NCI-H1092 (cell line): ENCODE data around the gene GNE.
"Not testable (repeated sequence)": the region's sequence is repeated elsewhere in the genome, so short reads cannot be mapped to it uniquely, and the experiment has no call there.

Experiments
- DNase-seq: peaks from one replicate; lab custom pipeline; 2025; lab: John Stamatoyannopoulos, UW

GNE gene

GRCh38 chr9:36207546-36208012 is 50.7 kb downstream of the GNE start:
- DNase-seq: no peak

DNA sequence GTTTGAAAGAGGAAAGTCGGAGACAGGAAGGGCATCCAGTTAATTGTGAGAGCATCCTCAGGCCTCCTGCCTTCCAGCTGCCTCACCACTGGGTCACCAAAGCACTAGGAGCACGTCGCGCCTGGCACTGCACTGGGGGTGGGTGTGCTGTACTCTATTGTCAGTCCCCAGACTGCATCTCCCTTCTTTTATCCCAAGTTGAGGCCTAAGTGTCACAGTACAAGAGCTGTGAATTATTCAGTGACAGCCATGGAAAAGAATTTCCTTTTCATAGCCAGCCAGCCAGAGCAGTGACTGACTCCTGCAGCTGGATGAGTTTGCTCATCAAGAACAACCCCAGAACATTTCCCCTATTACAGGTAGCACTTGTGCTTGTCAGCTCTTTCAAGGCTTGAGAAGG is 51.2 kb downstream of the GNE start:
- no peak for DNase-seq

DNA sequence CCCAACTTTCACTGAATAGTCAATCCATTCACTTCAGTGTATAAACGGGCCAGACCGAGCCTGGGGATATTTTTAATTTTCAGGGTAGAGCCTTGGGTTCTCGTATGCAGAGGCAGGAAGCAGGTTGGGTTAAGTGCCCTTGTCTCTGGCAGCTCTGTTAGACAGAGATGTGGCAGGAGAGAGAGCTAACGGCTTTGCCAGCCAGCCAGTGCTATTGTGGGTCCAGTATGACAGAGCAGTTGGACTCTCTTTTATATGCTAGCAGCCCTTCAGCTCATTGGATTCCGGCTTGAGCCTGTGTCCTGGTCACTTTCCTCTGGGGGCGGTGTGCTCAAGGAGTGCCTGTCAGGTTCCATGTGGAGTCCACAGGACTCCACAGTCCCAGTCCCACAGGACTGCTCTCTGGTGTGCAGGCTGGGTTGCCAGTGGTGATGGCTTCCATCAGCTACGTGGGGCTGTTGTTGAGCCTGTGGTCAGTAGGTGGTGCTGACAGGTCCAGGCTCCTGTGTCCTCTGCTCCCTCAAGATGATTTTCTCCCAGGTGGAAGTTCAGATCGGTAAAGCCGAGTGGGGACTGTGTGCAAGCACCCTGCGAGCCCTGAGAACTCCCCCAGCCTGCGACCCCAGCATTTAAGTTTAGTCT is 53.2 kb downstream of the GNE start:
- DNase-seq: no peak

GRCh38 chr9:36194326-36195000 is 63.8 kb downstream of the GNE start:
- no peak for DNase-seq

GRCh38 chr9:36193023-36193422 is 65.2 kb downstream of the GNE start:
- no peak for DNase-seq

DNA sequence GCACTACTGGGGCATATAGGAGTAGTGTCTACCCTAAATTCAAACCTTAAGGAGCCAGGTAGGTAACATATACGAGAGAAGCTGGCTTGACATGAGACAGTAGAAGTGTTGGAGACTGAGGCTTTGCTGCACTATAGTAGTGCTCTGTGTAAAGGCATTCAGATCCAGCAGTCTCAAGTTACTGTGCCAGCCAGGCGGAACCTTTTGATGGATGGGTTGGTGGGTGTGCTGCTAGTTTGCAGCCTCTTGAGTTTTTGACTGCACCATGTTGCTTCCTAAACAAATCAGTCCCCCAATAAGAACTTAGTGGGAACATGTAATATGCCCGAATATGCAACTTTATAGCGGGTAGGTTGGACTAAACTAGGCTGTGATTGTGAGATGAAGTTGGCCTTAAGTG is 66.1 kb downstream of the GNE start:
- DNase-seq: no peak

GRCh38 chr9:36191686-36192085 is 66.6 kb downstream of the GNE start:
- no peak for DNase-seq

DNA sequence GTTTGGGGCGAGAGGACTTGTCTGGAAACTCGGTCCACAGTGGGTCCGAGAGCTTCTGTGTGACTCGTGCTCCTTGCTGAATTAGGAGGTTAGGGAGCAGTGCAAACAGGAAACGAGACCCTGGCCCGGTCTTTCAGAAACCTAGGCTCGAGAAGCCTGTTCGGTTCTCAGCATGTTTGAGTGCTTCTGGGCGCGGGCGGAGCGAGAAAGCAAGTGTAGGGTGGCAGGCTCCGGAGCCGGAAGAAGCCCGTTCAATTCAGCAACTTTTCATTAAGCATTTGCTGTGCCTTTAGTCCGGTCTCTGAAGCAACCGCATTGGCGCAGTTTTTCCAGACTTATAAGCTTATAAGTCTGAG is 67.0 kb downstream of the GNE start:
- DNase-seq: no peak

GRCh38 chr9:36190388-36191289 is 67.6 kb downstream of the GNE start, which contains the start of gene CLTA:
TSS of gene CLTA (plus strand) at chr9:36190921. CDS start at chr9:36191057, 136 bp downstream.
- DNase-seq: peak; percentile 99

DNA sequence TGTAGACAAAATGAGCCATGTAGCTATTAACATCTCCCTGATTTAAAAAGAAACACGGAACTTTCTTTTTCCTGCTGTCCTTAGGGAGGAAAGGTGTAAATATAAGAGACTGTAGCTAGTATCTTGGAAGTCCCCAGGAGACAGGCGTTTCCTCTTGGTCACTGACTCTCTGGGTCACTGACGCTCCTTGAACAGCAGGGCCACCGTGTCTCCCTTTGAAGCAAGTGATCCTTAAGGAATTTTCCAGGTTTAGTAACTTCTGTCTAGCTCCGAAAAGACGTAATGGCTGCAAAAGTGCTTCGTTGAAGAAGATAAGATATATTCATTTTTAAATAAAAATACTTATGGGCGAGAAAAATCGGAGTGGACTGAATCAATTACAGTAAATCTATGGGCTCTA is 68.3 kb downstream of the GNE start:
- DNase-seq: no peak

GRCh38 chr9:36188212-36188611 is 70.0 kb downstream of the GNE start:
- DNase-seq: no peak

- no peak for DNase-seq
Measured at GRCh38 chr9:36187414-36187813, 70.8 kb downstream of the GNE start.

GRCh38 chr9:36180243-36180642 is 78.0 kb downstream of the GNE start:
- not testable (repeated sequence) for DNase-seq

- no peak for DNase-seq
Measured at GRCh38 chr9:36177571-36177970, 80.7 kb downstream of the GNE start.

- DNase-seq: not testable (repeated sequence)
Measured at GRCh38 chr9:36176496-36176895, 81.8 kb downstream of the GNE start.

DNA sequence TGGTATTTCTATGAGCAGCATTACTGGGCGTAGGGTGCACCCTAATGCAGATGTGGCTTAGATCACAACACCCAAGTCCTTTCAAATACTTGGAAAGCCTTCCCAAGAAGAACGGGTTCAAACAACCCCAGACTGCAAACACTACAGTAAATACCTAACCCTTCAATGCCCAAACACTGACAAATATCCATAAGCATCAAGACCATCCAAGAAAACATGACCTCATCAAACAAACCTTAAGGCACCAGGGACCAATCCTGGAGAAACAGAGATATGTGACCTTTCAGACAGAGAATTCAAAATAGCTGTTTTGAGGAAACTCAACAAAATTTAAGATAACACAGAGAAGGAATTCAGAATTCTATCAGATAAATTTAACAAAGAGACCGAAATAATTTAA is 83.0 kb downstream of the GNE start:
- not testable (repeated sequence) for DNase-seq

DNA sequence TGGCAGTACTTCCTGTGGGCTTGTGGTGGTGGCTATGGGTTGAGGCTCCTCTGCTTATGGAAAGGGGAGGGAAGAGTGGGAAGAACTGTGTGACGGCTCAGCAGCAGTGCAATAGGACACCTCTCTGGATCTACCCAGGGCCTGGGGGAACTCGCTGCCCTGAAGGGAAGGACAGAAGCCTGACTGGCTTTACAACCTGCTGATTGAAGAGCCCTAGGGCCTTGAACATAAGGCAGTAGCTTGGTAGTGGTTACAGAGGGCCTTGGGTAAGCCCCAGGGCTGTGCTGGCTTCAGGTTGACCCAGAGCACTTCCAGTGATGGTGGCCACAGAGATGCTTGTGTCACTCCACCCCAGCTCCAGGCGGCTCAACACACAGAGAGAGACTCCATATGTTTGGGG is 83.5 kb downstream of the GNE start:
- DNase-seq: no peak

GRCh38 chr9:36174271-36174670 is 84.0 kb downstream of the GNE start:
- DNase-seq: no peak

DNA sequence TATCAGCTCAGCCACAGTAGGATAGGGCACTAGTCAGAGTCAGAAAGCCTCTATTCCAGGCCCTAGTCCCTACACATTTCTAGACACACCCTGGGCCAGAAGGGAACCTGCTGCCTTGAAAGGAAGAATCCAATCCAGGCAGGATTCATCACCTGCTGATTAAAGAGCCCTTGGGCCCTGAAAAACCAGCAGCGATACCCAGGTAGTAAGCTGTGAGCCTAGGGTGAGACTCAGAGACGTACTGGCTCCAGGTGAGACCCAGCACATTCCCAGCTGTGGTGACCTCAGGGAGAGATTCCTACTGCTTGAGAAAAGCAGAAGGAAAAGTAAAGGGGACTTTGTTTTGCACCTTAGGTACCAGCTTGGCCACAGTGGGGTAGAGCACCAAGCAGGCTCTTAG is 84.4 kb downstream of the GNE start:
- DNase-seq: no peak

DNA sequence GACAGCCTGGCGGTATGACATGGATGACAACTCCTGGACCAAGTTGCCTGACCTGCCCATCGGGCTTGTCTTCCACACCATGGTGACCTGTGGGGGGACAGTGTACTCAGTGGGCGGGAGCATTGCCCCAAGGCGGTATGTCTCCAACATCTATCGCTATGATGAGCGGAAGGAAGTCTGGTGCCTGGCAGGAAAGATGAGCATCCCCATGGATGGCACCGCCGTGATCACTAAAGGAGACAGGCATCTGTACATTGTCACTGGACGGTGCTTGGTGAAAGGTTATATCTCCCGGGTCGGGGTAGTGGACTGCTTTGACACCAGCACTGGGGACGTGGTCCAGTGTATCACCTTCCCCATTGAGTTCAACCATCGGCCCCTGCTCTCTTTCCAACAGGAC is 87.7 kb downstream of the GNE start:
- no peak for DNase-seq

DNA sequence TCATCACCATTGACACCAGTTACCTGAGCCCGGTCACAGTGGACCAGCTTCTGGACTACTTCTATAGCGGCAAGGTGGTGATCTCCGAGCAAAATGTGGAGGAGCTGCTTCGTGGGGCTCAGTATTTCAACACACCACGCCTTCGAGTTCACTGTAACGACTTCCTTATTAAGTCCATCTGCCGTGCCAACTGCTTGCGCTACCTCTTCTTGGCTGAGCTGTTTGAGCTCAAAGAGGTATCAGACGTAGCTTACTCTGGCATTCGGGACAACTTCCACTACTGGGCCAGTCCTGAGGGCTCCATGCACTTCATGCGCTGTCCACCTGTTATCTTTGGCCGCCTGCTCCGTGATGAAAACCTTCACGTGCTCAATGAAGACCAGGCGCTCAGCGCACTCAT is 88.5 kb downstream of the GNE start:
- DNase-seq: no peak

GRCh38 chr9:36169166-36169565 is 89.1 kb downstream of the GNE start, which contains the start of gene CCIN:
TSS of gene CCIN (plus strand) at chr9:36169388. CDS start at chr9:36169503, 115 bp downstream.
- no peak for DNase-seq
